ENCODE results near the gene MAPK8IP1. TPM values are rescaled to one million over a fixed set of nuclear protein-coding genes. Genes with fewer than 3 reads are reported as not detected.

The MAPK8IP1 gene
- total RNA-seq, 4 donors from 2014 or later: 9.5 to 25.1 (median 17.4) TPM

DNA sequence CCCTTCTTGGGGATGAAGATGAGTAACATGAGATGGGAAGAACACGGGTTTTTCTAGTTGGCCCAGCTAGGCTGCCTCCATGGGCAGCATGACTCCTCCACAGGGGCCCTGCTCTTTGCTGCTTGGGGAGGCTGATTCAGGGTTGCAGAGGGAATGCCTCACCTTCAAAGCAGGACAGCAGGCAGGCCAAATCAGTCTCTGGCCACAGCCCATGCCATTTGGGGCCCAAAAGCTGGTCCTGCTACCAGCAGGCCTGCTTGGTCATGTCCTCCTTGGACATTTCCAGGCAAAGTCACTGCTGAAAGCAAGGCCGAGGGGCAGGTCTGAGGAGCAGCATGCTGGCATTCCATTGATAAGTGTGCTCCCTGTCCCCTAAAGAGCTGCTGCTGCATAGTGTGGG, 13.8 kb upstream of the MAPK8IP1 start:
- no peak for DNase-seq
- no peak for TF ChIP-seq CTCF (IDR thresholded peaks at IDR 0.05)
- TF ChIP-seq POLR2A (IDR thresholded peaks at IDR 0.05): no peak
- intact Hi-C loops (cut with DNase I): no loop called here

GRCh38 chr11:45872651-45873356, 12.6 kb upstream of the MAPK8IP1 start:
- 80 to 85% methylated on average over 9 of the region's 9 CpGs for WGBS, 2 donors
- intact Hi-C loops (cut with DNase I): no loop called here
- H3K36me3 ChIP-seq: peaks cover 61 to 75% of the 10 kb centered on the region in 2 donors

More for the DNA sequence above, 13.8 kb upstream of the MAPK8IP1 start:
- Histone ChIP-seq H3K27me3 (no peaks in the 10 kb centered on the region), H3K4me3 (replicated peaks in 1 of 3) (no peak overlapping the region), H3K36me3 (peaks cover 67 to 81% of the 10 kb centered on the region in 2 donors), H3K27ac (no peak overlapping the region), H3K4me1 (no peaks in the 10 kb centered on the region), H3K9me3 (no peaks in the 10 kb centered on the region)
- WGBS, 2 donors: 86 to 90% methylated on average over 1 to 2 of the region's 2 CpGs

DNA sequence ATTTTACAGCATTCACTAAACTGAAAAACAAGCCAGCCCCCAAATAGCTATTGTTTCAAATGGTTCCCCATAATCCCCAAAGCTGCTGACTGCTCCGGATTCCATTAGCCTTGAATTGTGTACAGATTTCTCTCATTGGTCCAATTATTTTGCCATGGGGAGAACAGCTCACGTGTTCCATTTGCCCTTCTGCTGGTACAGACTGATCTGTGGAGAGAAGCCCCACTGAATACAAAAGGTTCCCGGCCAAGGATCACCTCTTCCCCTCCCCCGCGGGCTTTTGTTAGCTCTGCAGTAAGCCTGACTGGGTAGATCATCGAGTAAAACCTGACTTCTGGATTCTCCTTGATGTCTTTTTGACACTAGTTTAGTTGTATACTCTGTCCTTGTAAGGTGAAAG, 9.1 kb upstream of the MAPK8IP1 start:
- DNase-seq: no peak
- H3K27ac ChIP-seq: no peak overlapping the region
- WGBS, 2 donors: 60 to 68% methylated on average over 6 of the region's 6 CpGs
- no peak overlapping the region for H3K4me3 ChIP-seq (replicated peaks in 1 of 3)
- no peaks in the 10 kb centered on the region for H3K27me3 ChIP-seq
- H3K4me1 ChIP-seq: no peaks in the 10 kb centered on the region
- intact Hi-C loops (cut with DNase I): no loop called here
- peaks cover 45 to 64% of the 10 kb centered on the region in 2 donors for H3K36me3 ChIP-seq
- TF ChIP-seq CTCF (IDR thresholded peaks at IDR 0.05) (no peak), POLR2A (IDR thresholded peaks at IDR 0.05) (no peak)
- no peaks in the 10 kb centered on the region for H3K9me3 ChIP-seq

More at GRCh38 chr11:45872651-45873356, 12.6 kb upstream of the MAPK8IP1 start:
- H3K4me1 ChIP-seq: no peaks in the 10 kb centered on the region
- no peaks in the 10 kb centered on the region for H3K9me3 ChIP-seq
- TF ChIP-seq CTCF (IDR thresholded peaks at IDR 0.05) (peak in 5 of 6 experiments; percentile 16 to 49 (median 42)), POLR2A (IDR thresholded peaks at IDR 0.05) (no peak)
- H3K27me3 ChIP-seq: no peaks in the 10 kb centered on the region
- H3K4me3 ChIP-seq (replicated peaks in 1 of 3): no peak overlapping the region
- DNase-seq: peak in 1 of 2 donors; percentile 31
- H3K27ac ChIP-seq: no peak overlapping the region

DNA sequence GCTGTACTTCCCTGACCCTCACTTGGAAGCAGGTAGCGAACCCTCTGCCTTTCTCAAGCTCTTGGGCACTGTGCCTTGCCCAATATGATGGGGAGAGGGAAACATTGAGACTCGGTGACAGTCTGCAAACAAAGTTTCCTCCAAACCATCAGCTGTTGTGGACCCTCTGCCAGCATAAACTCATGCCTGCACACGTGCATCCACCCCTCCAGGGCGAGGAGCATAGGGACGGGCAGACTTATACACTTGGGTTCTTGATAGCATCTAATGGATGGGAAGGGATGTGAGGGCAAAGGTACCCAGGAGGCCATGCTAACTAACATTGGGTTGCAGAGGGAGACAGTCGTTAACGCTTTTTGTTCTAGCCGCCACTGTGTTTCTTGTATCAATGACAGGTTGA, 8.2 kb upstream of the MAPK8IP1 start:
- WGBS, 2 donors: 92 to 95% methylated on average over 8 of the region's 8 CpGs
- no peak for DNase-seq
- no peaks in the 10 kb centered on the region for H3K4me1 ChIP-seq
- H3K36me3 ChIP-seq: peaks cover 45 to 64% of the 10 kb centered on the region in 2 donors
- TF ChIP-seq POLR2A (IDR thresholded peaks at IDR 0.05): no peak
- TF ChIP-seq CTCF (IDR thresholded peaks at IDR 0.05): no peak
- H3K4me3 ChIP-seq (replicated peaks in 1 of 3): no peak overlapping the region
- H3K27me3 ChIP-seq: no peaks in the 10 kb centered on the region
- no peak overlapping the region for H3K27ac ChIP-seq
- intact Hi-C loops (cut with DNase I): no loop called here
- H3K9me3 ChIP-seq: no peaks in the 10 kb centered on the region

DNA sequence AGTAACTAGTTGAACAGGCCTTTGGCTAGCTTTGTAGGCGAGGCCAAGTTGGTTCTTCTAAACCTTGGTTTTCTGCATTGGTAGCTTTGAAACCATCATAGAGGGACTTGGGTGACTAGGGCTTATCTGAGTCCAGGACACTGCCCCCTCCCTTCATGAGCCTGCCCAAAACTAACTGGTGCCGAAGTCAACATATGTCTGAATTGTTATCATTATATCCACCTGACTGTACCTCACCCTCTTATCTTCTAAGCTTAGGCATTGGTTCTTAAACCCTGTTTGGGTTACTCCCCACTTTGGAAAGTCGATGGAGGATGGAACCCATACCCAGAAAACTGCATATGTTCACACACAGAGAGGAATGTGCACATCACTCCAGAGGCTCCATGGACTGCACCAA, 7.6 kb upstream of the MAPK8IP1 start:
- intact Hi-C loops (cut with DNase I): no loop called here
- no peak for DNase-seq
- Histone ChIP-seq H3K4me3 (replicated peaks in 1 of 3) (no peak overlapping the region), H3K9me3 (no peaks in the 10 kb centered on the region), H3K27ac (no peak overlapping the region), H3K4me1 (no peaks in the 10 kb centered on the region), H3K36me3 (peaks cover 40 to 60% of the 10 kb centered on the region in 2 donors), H3K27me3 (no peaks in the 10 kb centered on the region)
- WGBS, 2 donors: 80 to 91% methylated on average over 3 of the region's 3 CpGs
- TF ChIP-seq CTCF (IDR thresholded peaks at IDR 0.05) (no peak), POLR2A (IDR thresholded peaks at IDR 0.05) (no peak)

Data from thyroid gland (tissue), 4 donors.